Measurements from ENCODE around the gene KRTAP5-1. TPM values are rescaled to one million over a fixed set of nuclear protein-coding genes. Genes with fewer than 3 reads are reported as not detected.
A peak's percentile ranks its signal among the peaks of the same experiment; 100 is the strongest.

Gene KRTAP5-1
- total and polyA plus RNA-seq, 8 donors: 0.21 TPM; not detected in 7

- H3K27ac ChIP-seq: no peak overlapping the region
- H3K36me3 ChIP-seq: no peaks in the 10 kb centered on the region
- peak overlapping the region; percentile 47 to 48 for H3K4me3 ChIP-seq
- H3K9me3 ChIP-seq: no peaks in the 10 kb centered on the region
- DNase-seq (peak in 1 of 4 donors; percentile 68), ATAC-seq (no peak)
- intact Hi-C loops (cut with DNase I): no loop called here
- TF ChIP-seq CTCF (IDR thresholded peaks at IDR 0.05): no peak
- H3K4me1 ChIP-seq: peaks cover 8 to 34% of the 10 kb centered on the region in 2 donors
- H3K27me3 ChIP-seq: peaks cover 3 to 81% of the 10 kb centered on the region in 2 donors
These were observed 13.3 kb downstream of the KRTAP5-1 start for GRCh38 chr11:1571760-1572196.

DNA sequence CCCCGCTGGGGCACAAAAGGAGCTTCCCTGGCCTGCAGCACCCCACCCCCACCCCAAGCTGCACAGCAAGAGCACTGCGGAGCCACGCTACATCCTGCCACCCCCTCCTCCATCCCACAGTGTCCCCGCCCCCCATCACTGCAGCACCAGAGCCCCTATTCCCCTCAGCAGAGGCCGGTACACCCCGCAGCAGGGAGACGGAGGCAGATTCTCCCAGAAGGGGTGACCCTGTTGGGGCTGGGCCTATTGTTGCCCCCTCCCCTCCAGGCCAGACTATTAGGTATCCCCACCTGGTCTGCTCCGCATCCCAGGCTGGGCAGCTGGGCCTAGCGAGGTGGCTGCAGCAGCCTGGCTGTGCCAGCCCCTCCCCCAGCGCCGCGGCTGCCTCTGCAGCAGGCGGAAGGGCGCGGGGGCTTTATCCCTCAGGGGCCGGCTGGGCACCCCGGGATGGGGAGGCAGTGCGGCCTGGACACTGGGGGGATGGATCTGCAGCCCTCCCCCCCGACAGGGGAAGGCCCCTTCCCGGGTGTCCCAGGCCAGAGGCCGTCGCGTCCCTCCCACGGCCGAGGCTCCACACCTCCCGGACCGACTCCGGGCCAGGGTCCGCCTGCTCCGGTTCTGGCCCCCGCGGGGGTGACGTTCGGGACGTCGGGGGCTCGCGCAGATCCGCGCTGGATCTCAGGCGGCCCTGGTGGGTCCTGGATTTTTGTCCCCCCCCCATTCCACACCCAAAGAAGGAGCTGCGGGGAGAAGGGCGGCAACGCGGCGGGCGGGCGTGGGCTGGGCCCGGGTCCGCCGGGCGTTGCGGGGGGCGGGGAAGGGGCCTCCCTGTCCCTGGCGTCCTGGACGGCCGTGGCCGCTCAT lies 14.0 kb downstream of the KRTAP5-1 start:
- Histone ChIP-seq H3K27me3 (peaks cover 3 to 76% of the 10 kb centered on the region in 2 donors), H3K4me1 (peaks cover 8 to 34% of the 10 kb centered on the region in 2 donors), H3K27ac (peak overlapping the region in 1 of 2 donors; percentile 13), H3K9me3 (no peaks in the 10 kb centered on the region), H3K36me3 (no peaks in the 10 kb centered on the region), H3K4me3 (peak overlapping the region; percentile 47 to 48)
- DNase-seq: peak in 2 of 4 donors; percentile 30 to 74
- intact Hi-C loops (cut with DNase I): no loop called here
- TF ChIP-seq CTCF (IDR thresholded peaks at IDR 0.05): no peak
- ATAC-seq: no peak

DNA sequence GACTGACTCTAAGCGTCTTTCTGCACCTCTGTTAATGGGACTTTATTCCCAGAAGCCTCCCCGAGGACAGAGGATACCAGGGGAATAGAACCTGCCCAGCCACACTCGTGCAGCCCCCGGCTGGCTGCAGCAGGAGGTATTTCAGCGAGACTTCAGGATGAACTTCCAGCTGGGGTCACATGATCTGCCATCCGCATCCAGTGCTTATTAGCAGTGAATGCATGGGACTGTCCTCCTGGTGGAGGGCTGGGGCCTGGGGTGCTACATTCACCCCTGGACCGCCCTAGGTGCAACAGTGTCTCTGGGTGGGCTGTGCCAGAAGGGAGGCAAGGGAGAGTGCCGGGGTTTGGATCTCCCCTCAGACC lies 14.6 kb downstream of the KRTAP5-1 start:
- Histone ChIP-seq H3K4me1 (peaks cover 8 to 34% of the 10 kb centered on the region in 2 donors), H3K4me3 (peak overlapping the region; percentile 47 to 48), H3K36me3 (peaks cover 0 to 2% of the 10 kb centered on the region in 2 donors), H3K27me3 (peaks cover 3 to 72% of the 10 kb centered on the region in 2 donors), H3K9me3 (no peaks in the 10 kb centered on the region), H3K27ac (no peak overlapping the region)
- ATAC-seq (no peak), DNase-seq (peak in 1 of 4 donors; percentile 30)
- TF ChIP-seq CTCF (IDR thresholded peaks at IDR 0.05): no peak
- intact Hi-C loops (cut with DNase I): no loop called here

DNA sequence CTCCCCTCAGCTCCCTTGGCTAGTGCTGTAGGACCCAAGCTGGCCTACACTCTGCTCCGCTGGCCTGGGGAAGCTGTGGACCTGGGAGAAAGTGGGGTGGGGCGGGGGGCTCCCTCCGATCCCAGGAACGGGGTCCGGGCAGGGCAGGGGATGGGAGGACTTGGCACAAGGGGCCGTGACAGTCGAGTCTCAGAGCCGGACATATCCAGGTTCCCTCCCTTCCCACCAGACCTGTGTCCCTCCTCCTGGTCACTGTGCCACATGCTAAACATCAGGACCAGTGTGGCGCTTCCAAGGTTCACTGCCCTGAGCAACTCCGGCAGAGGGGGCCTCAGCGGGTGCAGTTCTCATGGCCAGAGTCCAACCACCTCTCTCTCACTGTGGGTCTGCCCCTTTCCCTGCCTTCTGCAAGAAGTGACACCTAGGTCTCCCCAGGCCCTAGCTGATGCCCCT lies 15.1 kb downstream of the KRTAP5-1 start:
- DNase-seq: peak in 1 of 4 donors; percentile 31
- H3K4me1 ChIP-seq: peaks cover 8 to 34% of the 10 kb centered on the region in 2 donors
- ATAC-seq: no peak
- TF ChIP-seq CTCF (IDR thresholded peaks at IDR 0.05): no peak
- peaks cover 3 to 68% of the 10 kb centered on the region in 2 donors for H3K27me3 ChIP-seq
- intact Hi-C loops (cut with DNase I): no loop called here
- no peaks in the 10 kb centered on the region for H3K9me3 ChIP-seq
- H3K36me3 ChIP-seq: peaks cover 0 to 5% of the 10 kb centered on the region in 2 donors
- H3K27ac ChIP-seq: no peak overlapping the region
- no peak overlapping the region for H3K4me3 ChIP-seq

GRCh38 chr11:1569251-1569780 lies 15.8 kb downstream of the KRTAP5-1 start:
- no peak overlapping the region for H3K4me3 ChIP-seq

More at GRCh38 chr11:1569251-1569780, 15.8 kb downstream of the KRTAP5-1 start:
- Histone ChIP-seq H3K9me3 (no peaks in the 10 kb centered on the region), H3K27me3 (peaks cover 3 to 67% of the 10 kb centered on the region in 2 donors), H3K27ac (no peak overlapping the region), H3K36me3 (peaks cover 0 to 5% of the 10 kb centered on the region in 2 donors), H3K4me1 (peaks cover 6 to 30% of the 10 kb centered on the region in 2 donors)
- ATAC-seq (no peak), DNase-seq (peak in 1 of 4 donors; percentile 74)
- TF ChIP-seq CTCF (IDR thresholded peaks at IDR 0.05): no peak
- intact Hi-C loops (cut with DNase I): no loop called here

Measured in left lung (tissue), 10 donors.